IMR-90 (cell line): Measurements from ENCODE around the gene C19orf53. TPM values are rescaled to one million over a fixed set of nuclear protein-coding genes. Genes with fewer than 3 reads are reported as not detected.

Experiments
- ATAC-seq: fragments of 200-7000 bp; cut with Tn5 transposase; 2 replicates; pipeline ENCODE4 v1.9.1; 2020; ENCODE audit warnings: low read depth, mild to moderate bottlenecking, moderate library complexity
- BruUV-seq: library from RNA; stranded (reverse); fragments of 400-500 nt; replicated peaks from 2 replicates; lab custom pipeline; 2021; lab: Mats Ljungman, UMichigan
- CTCF ChIA-PET: fragments of 300-600 bp; formaldehyde crosslinking; extraction: SDS; loops from one replicate; lab custom pipeline; 2021; ENCODE audit warnings: antibody characterized with exemption; lab: Yijun Ruan, JAX
- POLR2A ChIA-PET: fragments of 300-600 bp; sonication (Branson Sonifier 250); formaldehyde crosslinking; loops from one replicate; lab custom pipeline; 2022; ENCODE audit warnings: antibody characterized with exemption; ENCODE audit not compliant: unreplicated experiment; lab: Charles Lee
- DNase-seq: peaks from one replicate; pipeline ENCODE4 v3.0.0; 2013
- H2AFZ ChIP-seq: replicated peaks from 2 replicates; pipeline ENCODE3; 2013; ENCODE audit warnings: low read length, mild to moderate bottlenecking; ENCODE audit not compliant: poor library complexity
- H2AK5ac ChIP-seq: 2 replicates; pipeline ENCODE4 v1.6.1; 2013; ENCODE audit warnings: low read depth, low read length, inconsistent platforms
- H2AK9ac ChIP-seq: replicated peaks from 2 replicates; pipeline ENCODE3; 2013; ENCODE audit warnings: mild to moderate bottlenecking, low read depth, low read length, moderate library complexity; ENCODE audit not compliant: poor library complexity
- H2BK120ac ChIP-seq: 2 replicates; pipeline ENCODE4 v1.6.1; 2013; ENCODE audit warnings: low read depth, low read length, inconsistent platforms
- H2BK15ac ChIP-seq: 3 replicates; pipeline ENCODE4 v1.6.1; 2013; ENCODE audit warnings: low read depth, low read length, inconsistent platforms
- H2BK20ac ChIP-seq: 2 replicates; pipeline ENCODE4 v1.6.1; 2013; ENCODE audit warnings: low read depth, mild to moderate bottlenecking, inconsistent platforms, low read length, moderate library complexity
- H2BK5ac ChIP-seq: 2 replicates; pipeline ENCODE4 v1.6.1; 2013; ENCODE audit warnings: mild to moderate bottlenecking, low read depth, low read length, inconsistent platforms; ENCODE audit not compliant: poor library complexity, severe bottlenecking
- H3K14ac ChIP-seq: replicated peaks from 2 replicates; pipeline ENCODE4 v1.6.1; 2013; ENCODE audit warnings: low read depth, low read length, inconsistent platforms
- H3K18ac ChIP-seq: 2 replicates; pipeline ENCODE4 v1.6.1; 2013; ENCODE audit warnings: low read depth, low read length, control low read depth
- H3K23ac ChIP-seq: 2 replicates; pipeline ENCODE4 v1.6.1; 2013; ENCODE audit warnings: low read depth, low read length, inconsistent platforms
- H3K27ac ChIP-seq: 2 replicates; pipeline ENCODE4 v1.5.1; 2013; ENCODE audit warnings: mild to moderate bottlenecking, control low read depth, low read length; ENCODE audit not compliant: insufficient read depth
- H3K27me3 ChIP-seq: 2 replicates; pipeline ENCODE4 v1.6.1; 2013; ENCODE audit warnings: low read length; ENCODE audit not compliant: control insufficient read depth, insufficient read depth
- H3K36me3 ChIP-seq: 2 replicates; pipeline ENCODE4 v1.6.1; 2013; ENCODE audit warnings: low read length, mixed read lengths; ENCODE audit not compliant: control insufficient read depth, insufficient read depth
- H3K4ac ChIP-seq: 2 replicates; pipeline ENCODE4 v1.6.1; 2013; ENCODE audit warnings: low read depth, low read length, inconsistent platforms
- H3K4me1 ChIP-seq: 2 replicates; pipeline ENCODE4 v1.6.1; 2013; ENCODE audit warnings: low read length, mixed read lengths; ENCODE audit not compliant: control insufficient read depth, insufficient read depth
- H3K4me2 ChIP-seq: 2 replicates; pipeline ENCODE4 v1.6.1; 2013; ENCODE audit warnings: low read depth, mild to moderate bottlenecking, control low read depth, low read length, moderate library complexity
- H3K4me3 ChIP-seq: 2 replicates; pipeline ENCODE4 v1.5.1; 2013; ENCODE audit warnings: low read depth, mild to moderate bottlenecking, control low read depth, low read length, moderate library complexity; ENCODE audit not compliant: insufficient read depth
- H3K56ac ChIP-seq: 2 replicates; pipeline ENCODE4 v1.6.1; 2013; ENCODE audit warnings: low read length, inconsistent platforms; ENCODE audit not compliant: insufficient read depth; ENCODE audit errors: extremely low read depth
- H3K79me1 ChIP-seq, 2 experiments: 2 replicates each; pipeline ENCODE4 v1.6.1; 2013; ENCODE audit warnings: low read length in 2 of 2, inconsistent platforms in 1 of 2, low read depth in 1 of 2
- H3K9ac ChIP-seq: 2 replicates; pipeline ENCODE4 v1.6.1; 2013; ENCODE audit warnings: low read depth, low read length, control low read depth
- H3K9me1 ChIP-seq: 2 replicates; pipeline ENCODE4 v1.6.1; 2013; ENCODE audit warnings: low read length, inconsistent platforms; ENCODE audit not compliant: insufficient read depth
- H3K9me3 ChIP-seq: 2 replicates; pipeline ENCODE4 v1.6.1; 2013; ENCODE audit warnings: low read length; ENCODE audit not compliant: control insufficient read depth, insufficient read depth
- H4K20me1 ChIP-seq: 2 replicates; pipeline ENCODE4 v1.6.1; 2013; ENCODE audit warnings: low read length, inconsistent platforms; ENCODE audit not compliant: insufficient read depth
- H4K5ac ChIP-seq: 2 replicates; pipeline ENCODE4 v1.6.1; 2013; ENCODE audit warnings: mild to moderate bottlenecking, low read depth, low read length, control low read depth
- H4K8ac ChIP-seq, 2 experiments: 2 replicates each; pipeline ENCODE4 v1.6.1; 2013; ENCODE audit warnings: low read depth in 2 of 2, low read length in 2 of 2, control low read depth in 1 of 2, inconsistent platforms in 1 of 2
- H4K91ac ChIP-seq: 2 replicates; pipeline ENCODE4 v1.6.1; 2013; ENCODE audit warnings: low read depth, low read length, inconsistent platforms; ENCODE audit not compliant: insufficient read depth
- BHLHE40 ChIP-seq: fragments of 150-350 bp; IDR thresholded peaks from 2 replicates; pipeline ENCODE4 v1.6.1; 2016; ENCODE audit warnings: mild to moderate bottlenecking, low read depth, low read length
- CEBPB ChIP-seq: IDR thresholded peaks from 2 replicates; pipeline ENCODE4 v1.6.1; 2012; ENCODE audit warnings: low read depth, low read length, improper control_type of control experiment
- CHD1 ChIP-seq: IDR thresholded peaks from 2 replicates; pipeline ENCODE4 v1.6.1; 2012; ENCODE audit warnings: low read depth, low read length, improper control_type of control experiment
- FOS ChIP-seq: fragments of 150-350 bp; IDR thresholded peaks from 2 replicates; pipeline ENCODE4 v1.6.1; 2016; ENCODE audit warnings: low read depth, low read length
- MAZ ChIP-seq: IDR thresholded peaks from 2 replicates; pipeline ENCODE4 v1.6.1; 2012; ENCODE audit warnings: low read depth, mild to moderate bottlenecking, low read length, improper control_type of control experiment, moderate library complexity, borderline replicate concordance
- MXI1 ChIP-seq: IDR thresholded peaks from 2 replicates; pipeline ENCODE4 v1.6.1; 2012; ENCODE audit warnings: low read depth, mild to moderate bottlenecking, low read length, moderate library complexity, borderline replicate concordance
- NFE2L2 ChIP-seq: fragments of 150-350 bp; IDR thresholded peaks from 2 replicates; pipeline ENCODE4 v1.6.1; 2016; ENCODE audit warnings: low read depth, mild to moderate bottlenecking, low read length
- RAD21 ChIP-seq: IDR thresholded peaks from 2 replicates; pipeline ENCODE4 v1.6.1; 2012; ENCODE audit warnings: low read length, improper control_type of control experiment
- RCOR1 ChIP-seq: IDR thresholded peaks from 2 replicates; pipeline ENCODE4 v1.6.1; 2012; ENCODE audit warnings: mild to moderate bottlenecking, low read length, improper control_type of control experiment; ENCODE audit not compliant: insufficient replicate concordance
- RFX5 ChIP-seq: IDR thresholded peaks from 2 replicates; pipeline ENCODE4 v1.8.0; 2012; ENCODE audit warnings: low read depth, mild to moderate bottlenecking, low read length, moderate library complexity
- SMC3 ChIP-seq: fragments of 150-350 bp; IDR thresholded peaks from 2 replicates; pipeline ENCODE4 v1.6.1; 2016; ENCODE audit warnings: low read depth, mild to moderate bottlenecking, antibody characterized with exemption, low read length, moderate library complexity
- WGBS, 2 experiments: methylation state at CpG; one replicate each; pipeline versions ENCODE4 v1.1.5 to v1.1.7; 2013; ENCODE audit warnings: missing lambda C conversion rate in 2 of 2; ENCODE audit not compliant: insufficient read length in 1 of 2; ENCODE audit errors: extremely low coverage in 2 of 2; 5-methylcytosine and 5-hydroxymethylcytosine counted together
- dilution Hi-C: fragments of 300-500 bp; cut with HindIII; formaldehyde crosslinking; loops from one replicate; pipeline ENCODE4 v1.14.3; 2018; ENCODE audit warnings: low sequenced_read_pairs; ENCODE audit not compliant: unreplicated experiment
- in situ Hi-C: fragments of 300-500 bp; cut with MboI; formaldehyde crosslinking; loops from 3 replicates; pipeline ENCODE4 v1.14.3; 2019; ENCODE audit warnings: low sequenced_read_pairs, inconsistent platforms, mixed read lengths
- intact Hi-C: fragments of 100-400 bp; cut with micrococcal nuclease; formaldehyde crosslinking; loops from 2 replicates; pipeline ENCODE4 v1.10.0; 2022
- polyA plus RNA-seq, 3 experiments: library from polyadenylated mRNA; depleted of rRNA; stranded (reverse); fragments of >200 nt; gene quantifications; 2 replicates each; pipeline ENCODE4 v1.2.3, GENCODE V29; 2012; ENCODE audit warnings: low replicate concordance in 1 of 3
- total RNA-seq: library from RNA; depleted of rRNA; stranded (reverse); fragments of >200 nt; gene quantifications from 2 replicates; pipeline ENCODE4 v1.2.3, GENCODE V29; 2012
- TF ChIP-seq, protein P1 (sequence below): fragments of 150-350 bp; IDR thresholded peaks from 2 replicates; pipeline ENCODE4 v1.6.1; 2017; ENCODE audit warnings: mild to moderate bottlenecking, antibody characterized with exemption, low read length, low read depth
- TF ChIP-seq, protein P2 (sequence below): conservative IDR thresholded peaks from 2 replicates; pipeline ENCODE4 v1.5.1; 2012; ENCODE audit warnings: mild to moderate bottlenecking, low read depth, low read length, improper control_type of control experiment

The C19orf53 gene
- total and polyA plus RNA-seq, 2 of the 4 experiments (the other 2 are of a cell fraction), result 61.3 to 290 TPM

DNA sequence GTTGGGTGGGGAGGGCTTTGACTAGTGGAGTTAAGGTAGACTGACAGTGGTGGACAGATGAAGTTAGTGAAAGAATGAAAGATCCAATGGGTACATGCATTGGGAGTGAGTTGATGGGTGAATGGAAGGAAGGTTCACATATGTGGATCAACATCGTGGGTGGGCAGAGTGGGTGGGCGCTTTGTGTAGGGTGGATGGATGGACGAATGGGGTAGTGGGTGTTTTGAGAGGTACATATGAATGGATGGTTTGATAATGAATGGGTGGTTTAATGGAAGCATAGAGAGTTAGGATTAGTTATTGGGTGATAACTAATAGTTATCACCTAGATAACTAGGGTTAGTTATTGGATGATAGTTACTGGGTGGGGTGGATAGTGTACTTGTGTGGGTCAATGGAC lies 32.5 kb downstream of the C19orf53 start (continued):
- TF ChIP-seq RFX5, result no peak

DNA sequence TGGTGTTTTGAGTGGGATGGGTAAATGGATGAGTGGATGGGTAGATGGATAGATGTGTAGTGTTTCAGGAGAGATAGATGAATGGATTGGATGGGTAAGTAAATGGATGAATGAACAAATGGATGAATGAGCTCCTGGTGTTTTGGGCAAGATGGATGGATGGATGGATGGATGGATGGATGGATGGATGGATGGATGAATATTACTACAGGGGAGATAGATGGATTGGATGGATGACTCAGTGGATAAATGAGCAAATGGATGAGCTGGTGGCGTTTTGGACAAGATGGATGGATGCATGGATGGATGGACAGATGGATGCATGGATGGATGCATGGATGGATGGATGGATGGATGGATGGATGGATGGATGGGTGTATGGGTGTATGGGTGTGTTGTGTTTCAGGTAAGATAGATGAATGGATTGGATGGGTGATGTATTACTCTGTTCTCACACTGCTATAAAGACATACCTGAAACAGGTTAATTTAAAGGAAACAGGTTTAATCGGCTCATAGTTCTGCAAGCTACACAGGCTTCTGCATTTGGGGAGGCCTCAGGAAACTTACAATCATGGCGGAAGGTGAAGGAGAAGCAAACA lies 33.3 kb downstream of the C19orf53 start:
- Histone ChIP-seq H3K27ac (no peak overlapping the region), H2AK5ac (no peak overlapping the region), H3K36me3 (peaks cover 49% of the 10 kb centered on the region), H2BK15ac (no peak overlapping the region), H3K79me1 (peaks cover 28 to 48% of the 10 kb centered on the region in 2 experiments), H3K4ac (no peak overlapping the region), H3K14ac (no peak overlapping the region), H2AK9ac (no peak overlapping the region), H3K4me1 (no peaks in the 10 kb centered on the region), H3K9me3 (no peaks in the 10 kb centered on the region), H2BK20ac (no peak overlapping the region), H2BK120ac (no peak overlapping the region), H3K18ac (no peak overlapping the region), H3K23ac (no peak overlapping the region), H4K8ac (no peak overlapping the region), H2AFZ (no peak overlapping the region), H4K91ac (no peak overlapping the region), H3K27me3 (no peaks in the 10 kb centered on the region), H4K20me1 (no peaks in the 10 kb centered on the region; the same call in 1 of the 2 replicates), H3K56ac (no peak overlapping the region), H3K4me3 (no peak overlapping the region), H2BK5ac (peak overlapping the region; percentile 62), H3K9me1 (0 out of 2 replicates have a peak, but pooled peaks cover 5% of the 10 kb centered on the region), H4K5ac (no peak overlapping the region), H3K9ac (no peak overlapping the region), H3K4me2 (no peak overlapping the region)
- ATAC-seq (no peak), DNase-seq (no peak)
- WGBS, 2 experiments, result no CpG with 5 or more reads among the region's 3 CpGs
- ChIA-PET CTCF (no interaction called here), POLR2A (interaction anchor here (0.6 kb wide), 1 partner anchor 59 kb away, joined by 3 read pairs; no protein-coding TSS in a partner anchor)
- in situ Hi-C loops (no loop called here), dilution Hi-C loops (no loop called here), intact Hi-C loops (no loop called here)
- no TSS peak for BruUV-seq
- TF ChIP-seq FOS (no peak), RAD21 (no peak), NFE2L2 (no peak), CHD1 (no peak), MAZ (no peak), CEBPB (no peak), RCOR1 (no peak), SMC3 (no peak), MXI1 (no peak), BHLHE40 (no peak)
- TF ChIP-seq, protein P1, sequence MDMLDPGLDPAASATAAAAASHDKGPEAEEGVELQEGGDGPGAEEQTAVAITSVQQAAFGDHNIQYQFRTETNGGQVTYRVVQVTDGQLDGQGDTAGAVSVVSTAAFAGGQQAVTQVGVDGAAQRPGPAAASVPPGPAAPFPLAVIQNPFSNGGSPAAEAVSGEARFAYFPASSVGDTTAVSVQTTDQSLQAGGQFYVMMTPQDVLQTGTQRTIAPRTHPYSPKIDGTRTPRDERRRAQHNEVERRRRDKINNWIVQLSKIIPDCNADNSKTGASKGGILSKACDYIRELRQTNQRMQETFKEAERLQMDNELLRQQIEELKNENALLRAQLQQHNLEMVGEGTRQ, result no peak
- TF ChIP-seq, protein P2, sequence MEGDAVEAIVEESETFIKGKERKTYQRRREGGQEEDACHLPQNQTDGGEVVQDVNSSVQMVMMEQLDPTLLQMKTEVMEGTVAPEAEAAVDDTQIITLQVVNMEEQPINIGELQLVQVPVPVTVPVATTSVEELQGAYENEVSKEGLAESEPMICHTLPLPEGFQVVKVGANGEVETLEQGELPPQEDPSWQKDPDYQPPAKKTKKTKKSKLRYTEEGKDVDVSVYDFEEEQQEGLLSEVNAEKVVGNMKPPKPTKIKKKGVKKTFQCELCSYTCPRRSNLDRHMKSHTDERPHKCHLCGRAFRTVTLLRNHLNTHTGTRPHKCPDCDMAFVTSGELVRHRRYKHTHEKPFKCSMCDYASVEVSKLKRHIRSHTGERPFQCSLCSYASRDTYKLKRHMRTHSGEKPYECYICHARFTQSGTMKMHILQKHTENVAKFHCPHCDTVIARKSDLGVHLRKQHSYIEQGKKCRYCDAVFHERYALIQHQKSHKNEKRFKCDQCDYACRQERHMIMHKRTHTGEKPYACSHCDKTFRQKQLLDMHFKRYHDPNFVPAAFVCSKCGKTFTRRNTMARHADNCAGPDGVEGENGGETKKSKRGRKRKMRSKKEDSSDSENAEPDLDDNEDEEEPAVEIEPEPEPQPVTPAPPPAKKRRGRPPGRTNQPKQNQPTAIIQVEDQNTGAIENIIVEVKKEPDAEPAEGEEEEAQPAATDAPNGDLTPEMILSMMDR, result no peak
